T-cell (primary cell): ENCODE results near the gene OR52E4. TPM values are rescaled to one million over a fixed set of nuclear protein-coding genes. Genes with fewer than 3 reads are reported as not detected.
A peak's percentile ranks its signal among the peaks of the same experiment; 100 is the strongest.

Experiments
- ATAC-seq, 4 experiments: fragments of 200-7000 bp in 3 of 4; fragments of 150-1000 bp in 1 of 4; cut with Tn5 transposase; replicated peaks in 1 of 4; 1 replicate in 3 of 4; 2 replicates in 1 of 4; pipeline ENCODE4 v1.10.0; 2021; ENCODE audit warnings: moderate library complexity in 3 of 4, mild to moderate bottlenecking in 2 of 4, moderate number of reproducible peaks in 1 of 4
- CTCF ChIA-PET, 2 donors: fragments of 300-600 bp; sonication (Branson Sonifier 250); formaldehyde crosslinking; loops; one replicate each; lab custom pipeline; 2022; ENCODE audit warnings: antibody characterized with exemption in 2 of 2; lab: Charles Lee
- POLR2A ChIA-PET, 2 donors: fragments of 300-600 bp; sonication (Branson Sonifier 250); formaldehyde crosslinking; loops; one replicate each; lab custom pipeline; 2022; ENCODE audit warnings: antibody characterized with exemption in 2 of 2; lab: Charles Lee
- DNase-seq, 35 experiments: peaks; one replicate each; pipeline versions ENCODE4 v3.0.0 to v3.0.0-alpha.2; 2013 to 2023
- H3K27ac ChIP-seq: one replicate; pipeline ENCODE4 v1.5.1; 2013; ENCODE audit warnings: low read length
- H3K27me3 ChIP-seq, 2 experiments: replicated peaks in 1 of 2; 1 replicate in 1 of 2; 2 replicates in 1 of 2; pipeline versions ENCODE4 v1.6.1 to v1.7.0; 2013; ENCODE audit warnings: low read length in 1 of 2, mixed read lengths in 1 of 2; ENCODE audit not compliant: control insufficient read depth in 2 of 2, insufficient read depth in 2 of 2; ENCODE audit errors: extremely low read depth in 1 of 2
- H3K36me3 ChIP-seq, 2 donors: 1 replicate in 1 of 2; 2 replicates in 1 of 2; pipeline versions ENCODE4 v1.6.1 to v1.7.0; 2013; ENCODE audit warnings: low read length in 1 of 2; ENCODE audit not compliant: control insufficient read depth in 2 of 2, insufficient read depth in 1 of 2; ENCODE audit errors: extremely low read depth in 1 of 2
- H3K4me1 ChIP-seq, 2 experiments: 1 replicate in 1 of 2; 2 replicates in 1 of 2; pipeline versions ENCODE4 v1.6.1 to v1.7.0; 2013; ENCODE audit warnings: low read length in 2 of 2, mixed read lengths in 1 of 2; ENCODE audit not compliant: insufficient read depth in 2 of 2, control insufficient read depth in 1 of 2; ENCODE audit errors: extremely low read depth in 1 of 2
- H3K4me3 ChIP-seq, 2 donors: 1 replicate in 1 of 2; 2 replicates in 1 of 2; pipeline versions ENCODE4 v1.5.1 to v1.7.0; 2013; ENCODE audit warnings: mild to moderate bottlenecking in 2 of 2, low read length in 1 of 2, moderate library complexity in 1 of 2; ENCODE audit not compliant: control insufficient read depth in 1 of 2; ENCODE audit errors: extremely low read depth in 1 of 2
- H3K9me3 ChIP-seq: 2 replicates; pipeline ENCODE4 v1.7.0; 2013
- H3K27ac Mint-ChIP-seq, 2 donors: one replicate each; pipeline ENCODE4 v1.8.0; 2020 to 2021; ENCODE audit warnings: mild to moderate bottlenecking in 2 of 2, mixed read lengths in 2 of 2
- H3K27me3 Mint-ChIP-seq, 2 donors: one replicate each; pipeline ENCODE4 v1.8.0; 2021 to 2022; ENCODE audit warnings: mixed read lengths in 2 of 2
- H3K36me3 Mint-ChIP-seq: one replicate; pipeline ENCODE4 v1.8.0; 2021; ENCODE audit warnings: mixed read lengths
- H3K4me1 Mint-ChIP-seq, 3 donors: one replicate each; pipeline ENCODE4 v1.8.0; 2020 to 2022; ENCODE audit warnings: mixed read lengths in 3 of 3, mild to moderate bottlenecking in 1 of 3
- H3K4me3 Mint-ChIP-seq, 3 donors: one replicate each; pipeline ENCODE4 v1.8.0; 2020 to 2022; ENCODE audit warnings: mild to moderate bottlenecking in 3 of 3, mixed read lengths in 3 of 3, moderate library complexity in 3 of 3
- H3K9me3 Mint-ChIP-seq, 3 donors: one replicate each; pipeline ENCODE4 v1.8.0; 2020 to 2022; ENCODE audit warnings: mixed read lengths in 3 of 3
- WGBS: methylation state at CpG from one replicate; pipeline ENCODE4 v1.1.5; 2013; ENCODE audit warnings: missing lambda C conversion rate; ENCODE audit not compliant: insufficient coverage; 5-methylcytosine and 5-hydroxymethylcytosine counted together
- total RNA-seq, 35 experiments: library from RNA in 6 of 35; stranded (reverse) in 6 of 35; fragments of 120-200 nt in 1 of 35; gene quantifications; one replicate each; pipeline versions ENCODE4 v1.2.1 to v1.2.4 and lab custom pipeline; 2013 to 2026

The OR52E4 gene
- total RNA-seq, 5 donors from 2014 or later (not counting 1 experiment from before 2014, with no cell fraction given): not detected

GRCh38 chr11:5931061-5931460 lies 50.6 kb downstream of the OR52E4 start:
- no peak for DNase-seq
- H3K4me1 Mint-ChIP-seq: no peaks in the 10 kb centered on the region
- no peak overlapping the region for H3K27ac ChIP-seq
- H3K9me3 Mint-ChIP-seq: peaks cover 2 to 28% (median 10%) of the 10 kb centered on the region in 3 donors
- no peaks in the 10 kb centered on the region for H3K9me3 ChIP-seq
- no peaks in the 10 kb centered on the region for H3K36me3 ChIP-seq
- H3K4me3 Mint-ChIP-seq: no peak overlapping the region
- ChIA-PET CTCF (no interaction called here), POLR2A (no interaction called here)
- no peak overlapping the region for H3K4me3 ChIP-seq
- no peak for ATAC-seq
- no peaks in the 10 kb centered on the region for H3K36me3 Mint-ChIP-seq
- WGBS: 94% methylated on average over 8 of the region's 8 CpGs
- no peaks in the 10 kb centered on the region for H3K4me1 ChIP-seq
- no peak overlapping the region for H3K27ac Mint-ChIP-seq
- peaks cover 0 to 12% of the 10 kb centered on the region in 2 experiments for H3K27me3 ChIP-seq
- H3K27me3 Mint-ChIP-seq: peaks cover 0 to 3% of the 10 kb centered on the region in 2 donors

GRCh38 chr11:5932671-5933070 lies 52.2 kb downstream of the OR52E4 start:
- ATAC-seq (no peak), DNase-seq (no peak)
- Histone ChIP-seq H3K9me3 (no peaks in the 10 kb centered on the region), H3K36me3 (no peaks in the 10 kb centered on the region), H3K27ac (no peak overlapping the region), H3K4me3 (no peak overlapping the region), H3K4me1 (no peaks in the 10 kb centered on the region), H3K27me3 (peaks cover 0 to 12% of the 10 kb centered on the region in 2 experiments)
- Mint-ChIP-seq H3K4me1 (no peaks in the 10 kb centered on the region), H3K27ac (peak overlapping the region in 1 of 2 donors; percentile 19), H3K36me3 (no peaks in the 10 kb centered on the region), H3K4me3 (no peak overlapping the region), H3K9me3 (peaks cover 2 to 24% (median 10%) of the 10 kb centered on the region in 3 donors), H3K27me3 (peaks cover 0 to 5% of the 10 kb centered on the region in 2 donors)
- 94% methylated on average over 11 of the region's 11 CpGs for WGBS
- CTCF ChIA-PET: no interaction called here
- POLR2A ChIA-PET: no interaction called here

DNA sequence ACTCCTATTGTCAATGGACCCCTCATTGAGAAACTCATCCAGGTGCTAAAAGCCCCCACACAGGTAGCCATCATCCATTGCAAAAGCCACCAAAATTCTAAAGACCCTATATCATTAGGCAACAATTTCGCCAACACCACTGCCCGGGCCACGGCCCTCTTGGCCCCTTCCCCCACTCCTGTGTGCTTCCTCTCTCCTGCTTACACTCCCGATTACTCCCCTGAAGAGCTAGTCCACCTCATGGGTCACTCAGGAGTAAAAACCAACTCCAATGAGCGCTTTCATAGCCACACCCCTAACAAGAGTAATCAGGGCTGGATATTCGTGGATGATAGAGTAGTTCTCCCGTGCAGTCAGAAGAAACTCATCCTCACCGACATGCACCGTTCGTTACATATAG lies 52.7 kb downstream of the OR52E4 start:
- Histone ChIP-seq H3K27me3 (peaks cover 0 to 12% of the 10 kb centered on the region in 2 experiments), H3K4me1 (no peaks in the 10 kb centered on the region), H3K4me3 (no peak overlapping the region), H3K27ac (no peak overlapping the region), H3K36me3 (no peaks in the 10 kb centered on the region), H3K9me3 (no peaks in the 10 kb centered on the region)
- Mint-ChIP-seq H3K36me3 (no peaks in the 10 kb centered on the region), H3K27me3 (peaks cover 0 to 5% of the 10 kb centered on the region in 2 donors), H3K4me1 (no peaks in the 10 kb centered on the region), H3K27ac (no peak overlapping the region), H3K9me3 (peaks cover 2 to 25% (median 10%) of the 10 kb centered on the region in 3 donors), H3K4me3 (no peak overlapping the region)
- no peak for ATAC-seq
- WGBS: 95% methylated on average over 6 of the region's 10 CpGs
- DNase-seq: no peak
- CTCF ChIA-PET: no interaction called here
- POLR2A ChIA-PET: no interaction called here

Other genes with a start within 250 kb of the OR52E4 start
- 10 to 100 TPM; 17.6 to 38.2 (median 31.6) TPM for gene TRIM5, start 195.6 kb upstream of the OR52E4 start, total RNA-seq
- gene TRIM22, start 190.8 kb upstream of the OR52E4 start, total RNA-seq: 100 to 1,000 TPM; 256 to 397 (median 320) TPM
- gene OR56B1, start 144.2 kb upstream of the OR52E4 start, total RNA-seq: under 1 TPM; 0.20 to 0.78 (median 0.37) TPM
- 1 to 10 TPM; 1.4 to 3.8 (median 2.3) TPM for gene OR52N4, start 126.4 kb upstream of the OR52E4 start, total RNA-seq
- not detected for gene OR52N5, start 97.3 kb upstream of the OR52E4 start, total RNA-seq
- gene OR52N1, start 89.4 kb upstream of the OR52E4 start, total RNA-seq: not detected
- gene OR52N2, start 71.7 kb upstream of the OR52E4 start, total RNA-seq: not detected
- not detected for gene OR52E6, start 38.7 kb upstream of the OR52E4 start, total RNA-seq
- gene OR52E8, start 22.9 kb upstream of the OR52E4 start, total RNA-seq: not detected
- not detected for gene OR52E5, start 12.6 kb downstream of the OR52E4 start, total RNA-seq
- not detected for gene OR56A3, start 61.6 kb downstream of the OR52E4 start, total RNA-seq
- not detected for gene OR56A5, start 87.9 kb downstream of the OR52E4 start, total RNA-seq
- gene OR52L1, start 106.4 kb downstream of the OR52E4 start, total RNA-seq: under 1 TPM in 1 of 5 donors, not detected in 4; 0.32 TPM
- under 1 TPM in 2 of 5 donors, not detected in 3; 0.07 to 0.09 TPM for gene OR56A4, start 126.3 kb downstream of the OR52E4 start, total RNA-seq
- under 1 TPM in 1 of 5 donors, not detected in 4; 0.23 TPM for gene OR56A1, start 150.1 kb downstream of the OR52E4 start, total RNA-seq
- gene OR56B4, start 227.1 kb downstream of the OR52E4 start, total RNA-seq: not detected